H1 (cell line): ENCODE results near the gene CD300A. TPM values are rescaled to one million over a fixed set of nuclear protein-coding genes. Genes with fewer than 3 reads are reported as not detected.

Experiments
- CTCF ChIA-PET: fragments of 300-600 bp; sonication (Branson Sonifier 250); formaldehyde crosslinking; loops from one replicate; lab custom pipeline; 2021; ENCODE audit not compliant: partially characterized antibody; lab: Charles Lee
- POLR2A ChIA-PET: fragments of 300-600 bp; sonication (Branson Sonifier 250); formaldehyde crosslinking; loops from one replicate; lab custom pipeline; 2021; ENCODE audit warnings: inconsistent platforms; ENCODE audit not compliant: partially characterized antibody; lab: Charles Lee
- DNase-seq, 2 experiments: peaks; one replicate each; pipeline versions ENCODE4 v3.0.0 to v3.0.0-alpha.2; 2010 to 2022; ENCODE audit warnings: low spot score in 2 of 2, low read depth in 1 of 2, mixed read lengths in 1 of 2
- FAIRE-seq: peaks from 2 replicates; lab custom pipeline; 2011; peaks lifted over from hg19 to GRCh38; lab: Jason Lieb, UNC
- H2AFZ ChIP-seq: 2 replicates; pipeline ENCODE4 v1.8.1; 2012; ENCODE audit warnings: low read length, inconsistent platforms
- H2AK5ac ChIP-seq: 2 replicates; pipeline ENCODE4 v1.6.1; 2013; ENCODE audit warnings: low read depth, low read length
- H2BK120ac ChIP-seq: replicated peaks from 2 replicates; pipeline ENCODE3; 2013; ENCODE audit warnings: low read depth, low read length, inconsistent platforms
- H2BK12ac ChIP-seq: 2 replicates; pipeline ENCODE4 v1.6.1; 2013; ENCODE audit warnings: low read depth, low read length
- H2BK15ac ChIP-seq: 2 replicates; pipeline ENCODE4 v1.6.1; 2013; ENCODE audit warnings: low read length
- H2BK20ac ChIP-seq: 2 replicates; pipeline ENCODE4 v1.6.1; 2013; ENCODE audit warnings: low read length
- H2BK5ac ChIP-seq: 2 replicates; pipeline ENCODE4 v1.6.1; 2013; ENCODE audit warnings: low read depth, low read length
- H3K14ac ChIP-seq: 2 replicates; pipeline ENCODE4 v1.6.1; 2013; ENCODE audit warnings: inconsistent platforms; ENCODE audit not compliant: insufficient read length
- H3K18ac ChIP-seq: 2 replicates; pipeline ENCODE4 v1.6.1; 2013; ENCODE audit warnings: low read length; ENCODE audit errors: extremely low read depth
- H3K23ac ChIP-seq: 2 replicates; pipeline ENCODE4 v1.6.1; 2013; ENCODE audit warnings: inconsistent platforms; ENCODE audit not compliant: insufficient read length
- H3K23me2 ChIP-seq: 2 replicates; pipeline ENCODE4 v1.6.1; 2013; ENCODE audit warnings: low read depth, low read length
- H3K27ac ChIP-seq: 2 replicates; pipeline ENCODE4 v1.6.1; 2011; ENCODE audit warnings: low read depth, low read length, inconsistent platforms
- H3K27me3 ChIP-seq, 4 experiments: replicated peaks in 1 of 4; 1 replicate in 1 of 4; 2 replicates in 3 of 4; pipeline versions ENCODE4 v1.6.1 to v1.8.1; 2011 to 2013; ENCODE audit warnings: low read length in 3 of 4, mild to moderate bottlenecking in 3 of 4, inconsistent platforms in 2 of 4, mixed read lengths in 2 of 4, moderate library complexity in 1 of 4; ENCODE audit not compliant: control insufficient read depth in 3 of 4, insufficient read depth in 3 of 4; ENCODE audit errors: extremely low read depth in 1 of 4
- H3K36me3 ChIP-seq, 4 experiments: 2 replicates each; pipeline versions ENCODE4 v1.6.1 to v1.8.1; 2011 to 2013; ENCODE audit warnings: mild to moderate bottlenecking in 4 of 4, low read length in 3 of 4, moderate library complexity in 2 of 4, control low read depth in 1 of 4, inconsistent platforms in 1 of 4; ENCODE audit not compliant: insufficient read depth in 4 of 4, control insufficient read depth in 2 of 4
- H3K4ac ChIP-seq: replicated peaks from 2 replicates; pipeline ENCODE3; 2013; ENCODE audit warnings: low read length, low read depth, mixed read lengths, inconsistent platforms; ENCODE audit not compliant: insufficient read length
- H3K4me1 ChIP-seq, 4 experiments: replicated peaks in 1 of 4; 1 replicate in 1 of 4; 2 replicates in 3 of 4; pipeline versions ENCODE4 v1.6.1 to v1.8.1; 2011 to 2013; ENCODE audit warnings: low read length in 3 of 4, inconsistent platforms in 2 of 4, mixed read lengths in 1 of 4; ENCODE audit not compliant: insufficient read depth in 4 of 4, control insufficient read depth in 3 of 4
- H3K4me2 ChIP-seq, 2 experiments: 2 replicates each; pipeline versions ENCODE4 v1.6.1 to v1.8.1; 2011 to 2013; ENCODE audit warnings: low read depth in 2 of 2, low read length in 2 of 2, control low read depth in 1 of 2, inconsistent platforms in 1 of 2, mild to moderate bottlenecking in 1 of 2; ENCODE audit not compliant: insufficient read depth in 1 of 2
- H3K4me3 ChIP-seq, 4 experiments: fragments of 200-600, 300-600 bp in 1 of 4; sonication (generic), shearing (Covaris generic), sonication (Bioruptor Twin) in 1 of 4; 2 replicates each; pipeline versions ENCODE4 v1.5.1 to v1.8.1; 2011 to 2016; ENCODE audit warnings: low read length in 4 of 4, low read depth in 3 of 4, control low read depth in 2 of 4, inconsistent platforms in 2 of 4, mild to moderate bottlenecking in 2 of 4, mixed read lengths in 1 of 4, moderate library complexity in 1 of 4; ENCODE audit not compliant: insufficient read depth in 2 of 4; ENCODE audit errors: extremely low read depth in 1 of 4
- H3K56ac ChIP-seq: replicated peaks from 2 replicates; pipeline ENCODE3; 2013; ENCODE audit warnings: low read depth, mild to moderate bottlenecking, mixed read lengths, low read length, inconsistent platforms; ENCODE audit not compliant: insufficient read length
- H3K79me1 ChIP-seq: 2 replicates; pipeline ENCODE4 v1.6.1; 2013; ENCODE audit warnings: low read depth, low read length, control low read depth
- H3K79me2 ChIP-seq, 2 experiments: 2 replicates each; pipeline versions ENCODE4 v1.6.1 to v1.8.1; 2012 to 2013; ENCODE audit warnings: low read length in 2 of 2, mild to moderate bottlenecking in 2 of 2, inconsistent platforms in 1 of 2; ENCODE audit not compliant: insufficient read depth in 2 of 2, control insufficient read depth in 1 of 2
- H3K9ac ChIP-seq, 4 experiments: replicated peaks in 1 of 4; 1 replicate in 1 of 4; 2 replicates in 3 of 4; pipeline versions ENCODE4 v1.6.1 to v1.8.1; 2011 to 2013; ENCODE audit warnings: low read depth in 3 of 4, low read length in 3 of 4, control low read depth in 2 of 4, mild to moderate bottlenecking in 2 of 4, moderate library complexity in 2 of 4, inconsistent platforms in 1 of 4; ENCODE audit errors: extremely low read depth in 1 of 4
- H3K9me3 ChIP-seq, 2 experiments: 2 replicates each; pipeline versions ENCODE4 v1.6.1 to v1.8.1; 2012 to 2013; ENCODE audit warnings: mild to moderate bottlenecking in 2 of 2, moderate library complexity in 2 of 2, control low read depth in 1 of 2, inconsistent platforms in 1 of 2, low read depth in 1 of 2, low read length in 1 of 2, mixed read lengths in 1 of 2; ENCODE audit not compliant: insufficient read depth in 2 of 2
- H4K20me1 ChIP-seq, 2 experiments: replicated peaks in 1 of 2; 2 replicates each; pipeline versions ENCODE3 to v1.8.1; 2011 to 2013; ENCODE audit warnings: inconsistent platforms in 2 of 2, low read length in 2 of 2, mild to moderate bottlenecking in 1 of 2; ENCODE audit not compliant: insufficient read depth in 2 of 2, control insufficient read depth in 1 of 2
- H4K5ac ChIP-seq: 2 replicates; pipeline ENCODE4 v1.6.1; 2013; ENCODE audit warnings: low read length, low read depth, mixed read lengths, inconsistent platforms; ENCODE audit not compliant: insufficient read length
- H4K8ac ChIP-seq: 2 replicates; pipeline ENCODE4 v1.8.0; 2013; ENCODE audit warnings: mild to moderate bottlenecking, moderate library complexity, low read length, inconsistent platforms; ENCODE audit not compliant: insufficient read depth; ENCODE audit errors: extremely low read depth
- H4K91ac ChIP-seq: replicated peaks from 2 replicates; pipeline ENCODE3; 2013; ENCODE audit warnings: low read length, mixed read lengths, inconsistent platforms; ENCODE audit not compliant: insufficient read length
- BCL11A ChIP-seq, 2 experiments: IDR thresholded peaks; one replicate each; pipeline ENCODE4 v1.6.1; 2011; ENCODE audit warnings: low read depth in 2 of 2, low read length in 2 of 2, mild to moderate bottlenecking in 2 of 2
- RFX5 ChIP-seq: IDR thresholded peaks from 2 replicates; pipeline ENCODE4 v1.6.1; 2011; ENCODE audit warnings: low read depth, low read length, improper control_type of control experiment, borderline replicate concordance
- WGBS, 2 experiments: shearing (Covaris generic) in 1 of 2; methylation state at CpG; one replicate each; pipeline versions ENCODE4 v1.1.6 to v1.1.7; 2013 to 2015; ENCODE audit warnings: low lambda C conversion rate in 2 of 2, mixed read lengths in 2 of 2, inconsistent platforms in 1 of 2, low coverage in 1 of 2, missing lambda C conversion rate in 1 of 2; ENCODE audit not compliant: insufficient replicate concordance in 2 of 2, insufficient coverage in 1 of 2, insufficient read length in 1 of 2; ENCODE audit errors: extremely low coverage in 1 of 2, missing lambda C conversion rate in 1 of 2; 5-methylcytosine and 5-hydroxymethylcytosine counted together
- polyA plus RNA-seq, 7 experiments: library from polyadenylated mRNA; depleted of rRNA in 3 of 7; stranded (reverse) in 5 of 7; unstranded in 2 of 7; fragments of >200 nt in 5 of 7; fragments of 200-250 nt in 2 of 7; gene quantifications; 1 replicate in 5 of 7; 2 replicates in 1 of 7; 4 replicates in 1 of 7; pipeline versions ENCODE4 v1.2.1 to v1.2.3, GENCODE V29; 2011 to 2013; ENCODE audit warnings: missing spikeins in 2 of 7, mixed read lengths in 2 of 7
- total RNA-seq: library from RNA; stranded (reverse); fragmentation: NEBNext Ultra II Directional; extraction: Animal tissue kit (Norgen Biotek cat#: 25700); gene quantifications from 2 replicates; pipeline ENCODE4 v1.2.1, GENCODE V29; 2021

CD300A gene
- total and polyA plus RNA-seq, 2 of the 8 experiments (the other 6 are each of a cell fraction or from before 2014, with no cell fraction given): 0.52 to 1.3 TPM

DNA sequence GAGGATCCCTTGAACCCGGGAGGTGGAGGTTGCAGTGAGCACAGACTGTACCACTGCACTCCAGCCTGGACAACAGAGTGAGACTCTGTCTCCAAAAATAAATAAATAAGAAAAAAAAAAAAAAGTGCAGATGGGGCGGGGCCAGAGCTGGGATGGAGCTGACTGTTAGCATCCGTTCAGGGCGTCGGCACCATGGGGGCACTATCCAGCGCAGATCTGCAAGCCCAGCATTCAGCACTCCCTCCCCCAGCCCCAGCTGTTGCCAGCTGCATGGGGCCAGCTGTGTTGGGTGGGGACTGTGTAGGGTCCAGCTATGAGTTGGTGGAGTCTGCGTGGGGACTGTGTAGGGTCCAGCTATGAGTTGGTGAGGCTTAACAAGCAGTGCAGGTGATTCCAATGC is 21.3 kb upstream of the CD300A start:
- ChIA-PET POLR2A (interaction anchor here (0.7 to 3.5 kb wide), 7 partner anchors 9 to 88 kb away, joined by 3 to 22 read pairs (median 3); no protein-coding TSS in a partner anchor), CTCF (interaction anchor here (1.3 to 8.4 kb wide), 4 partner anchors 8 to 15 kb away, joined by 4 to 93 read pairs (median 26); no protein-coding TSS in a partner anchor)
- Histone ChIP-seq H2BK20ac (no peak overlapping the region), H2AK5ac (no peak overlapping the region), H4K5ac (no peak overlapping the region), H3K4me3 (no peak overlapping the region), H3K9me3 (no peaks in the 10 kb centered on the region), H3K18ac (no peak overlapping the region), H4K8ac (no peak overlapping the region), H3K9ac (no peak overlapping the region), H3K56ac (no peak overlapping the region), H3K14ac (no peak overlapping the region), H3K4me2 (no peak overlapping the region), H3K79me1 (no peaks in the 10 kb centered on the region), H2BK120ac (no peak overlapping the region), H2AFZ (no peak overlapping the region), H3K4me1 (peaks cover 0 to 25% (median 18%) of the 10 kb centered on the region in 4 experiments; a peak in 6 of 7 replicates), H3K27ac (no peak overlapping the region), H4K20me1 (peaks cover 0 to 2% of the 10 kb centered on the region in 2 experiments), H2BK5ac (no peak overlapping the region), H3K23ac (no peak overlapping the region), H3K36me3 (peaks cover 2 to 10% (median 3%) of the 10 kb centered on the region in 4 experiments; a peak in 7 of 8 replicates), H2BK12ac (no peak overlapping the region), H3K79me2 (no peaks in the 10 kb centered on the region), H3K4ac (peak overlapping the region; percentile 89), H4K91ac (no peak overlapping the region), H2BK15ac (0 out of 2 replicates have a peak overlapping the region, but pooled peaks have one; percentile 88), H3K23me2 (no peaks in the 10 kb centered on the region), H3K27me3 (no peaks in the 10 kb centered on the region)
- 80% methylated on average over 3 of the region's 7 CpGs; no CpG with 5 or more reads in 1 of the 2 experiments for WGBS, 2 experiments
- DNase-seq: no peak
- FAIRE-seq: no peak
- TF ChIP-seq RFX5 (no peak), BCL11A (IDR thresholded peaks at IDR 0.05; ENCODE audit: low read depth in 2 of 2, low read length in 2 of 2) (no peak)
